GM21786 (cell line): ENCODE data around the gene CALML6.

ENCODE experiments used
- ATAC-seq: cut with Tn5 transposase; IDR thresholded peaks from one replicate; pipeline ENCODE4 v1.9.1; 2021; ENCODE audit not compliant: unreplicated experiment

Gene CALML6

GRCh38 chr1:1942753-1943656 is 27.9 kb downstream of the CALML6 start:
- ATAC-seq, result no peak

GRCh38 chr1:1943834-1944570 is 28.9 kb downstream of the CALML6 start:
- no peak for ATAC-seq

GRCh38 chr1:1945782-1946393 is 30.8 kb downstream of the CALML6 start:
- no peak for ATAC-seq

- ATAC-seq, result no peak
Measured at GRCh38 chr1:1946540-1946939, 31.5 kb downstream of the CALML6 start.

GRCh38 chr1:1947493-1947892 is 32.4 kb downstream of the CALML6 start:
- no peak for ATAC-seq

- ATAC-seq, result no peak
Measured at GRCh38 chr1:1948783-1949182, 33.7 kb downstream of the CALML6 start.

GRCh38 chr1:1950940-1951339 is 35.9 kb downstream of the CALML6 start:
- no peak for ATAC-seq

- ATAC-seq, result no peak
Measured at GRCh38 chr1:1954015-1954414, 39.0 kb downstream of the CALML6 start.

- ATAC-seq, result no peak
Measured at GRCh38 chr1:1954831-1955441, 39.9 kb downstream of the CALML6 start.

GRCh38 chr1:1955621-1956094 is 40.6 kb downstream of the CALML6 start:
- no peak for ATAC-seq

- ATAC-seq, result no peak
Measured at GRCh38 chr1:1956101-1956500, 41.0 kb downstream of the CALML6 start.

- ATAC-seq, result no peak
Measured at GRCh38 chr1:1956586-1957532, 41.8 kb downstream of the CALML6 start.

- ATAC-seq, result no peak
Measured at GRCh38 chr1:1957533-1957961, 42.5 kb downstream of the CALML6 start.

GRCh38 chr1:1958071-1958541 is 43.0 kb downstream of the CALML6 start:
- ATAC-seq, result no peak

- ATAC-seq, result no peak
Measured at GRCh38 chr1:1959459-1959839, 44.4 kb downstream of the CALML6 start.

- ATAC-seq, result no peak
Measured at GRCh38 chr1:1959840-1960479, 44.9 kb downstream of the CALML6 start.

- no peak for ATAC-seq
Measured at GRCh38 chr1:1960480-1961196, 45.6 kb downstream of the CALML6 start.

GRCh38 chr1:1962752-1963151 is 47.7 kb downstream of the CALML6 start:
- no peak for ATAC-seq

- ATAC-seq, result no peak
Measured at GRCh38 chr1:1963570-1963969, 48.5 kb downstream of the CALML6 start.
